HepG2 (cell line): ENCODE measurements around the gene LUC7L2. TPM values are rescaled to one million over a fixed set of nuclear protein-coding genes. Genes with fewer than 3 reads are reported as not detected.
"Not testable (repeated sequence)": the region's sequence is repeated elsewhere in the genome, so short reads cannot be mapped to it uniquely, and the experiment has no call there.

Experiments
- ATAC-seq: fragments of 200-7000 bp; cut with Tn5 transposase; 3 replicates; pipeline ENCODE4 v1.9.1; 2020; ENCODE audit warnings: mild to moderate bottlenecking, moderate library complexity
- BruUV-seq: library from RNA; stranded (reverse); fragments of 400-500 nt; replicated peaks from 2 replicates; lab custom pipeline; 2021; lab: Mats Ljungman, UMichigan
- CTCF ChIA-PET: fragments of 300-600 bp; formaldehyde crosslinking; extraction: SDS; loops from one replicate; lab custom pipeline; 2021; ENCODE audit warnings: low total read pairs, inconsistent platforms, low intra/inter-chr PET ratio; lab: Yijun Ruan, JAX
- POLR2A ChIA-PET: fragments of 350-600 bp; sonication (Branson Sonifier 250); formaldehyde crosslinking; loops from one replicate; lab custom pipeline; 2020; ENCODE audit warnings: antibody characterized with exemption, inconsistent platforms; lab: Yijun Ruan, JAX
- DNase-seq: peaks from one replicate; pipeline ENCODE4 v3.0.0-alpha.2; 2015; ENCODE audit warnings: low spot score
- FAIRE-seq: peaks from 3 replicates; lab custom pipeline; 2011; peaks lifted over from hg19 to GRCh38; lab: Jason Lieb, UNC
- H2AFZ ChIP-seq: one replicate; pipeline ENCODE4 v1.6.1; 2011; ENCODE audit warnings: low read length, inconsistent platforms
- H3K27ac ChIP-seq: fragments of 300-600 bp; 3 replicates; pipeline ENCODE4 v1.8.0; 2011; ENCODE audit warnings: mixed run types, mild to moderate bottlenecking, mixed read lengths, low read length, inconsistent platforms; ENCODE audit not compliant: insufficient read depth; ENCODE audit errors: extremely low read length
- H3K27me3 ChIP-seq, 2 experiments: fragments of 200-600 bp in 1 of 2; 2 replicates in 1 of 2; 3 replicates in 1 of 2; pipeline versions ENCODE4 v1.6.0 to v1.8.0; 2011; ENCODE audit warnings: low read length in 2 of 2, mild to moderate bottlenecking in 2 of 2, moderate library complexity in 2 of 2, inconsistent platforms in 1 of 2; ENCODE audit not compliant: insufficient read depth in 2 of 2, control insufficient read depth in 1 of 2
- H3K36me3 ChIP-seq, 2 experiments: fragments of 200-600 bp in 1 of 2; replicated peaks in 1 of 2; 2 replicates in 1 of 2; 3 replicates in 1 of 2; pipeline versions ENCODE4 v1.5.1 to v1.8.0; 2011; ENCODE audit warnings: low read length in 2 of 2, inconsistent platforms in 1 of 2; ENCODE audit not compliant: insufficient read depth in 2 of 2, control insufficient read depth in 1 of 2
- H3K4me1 ChIP-seq: 2 replicates; pipeline ENCODE4 v1.5.1; 2012; ENCODE audit warnings: low read length, inconsistent platforms; ENCODE audit not compliant: insufficient read depth
- H3K4me2 ChIP-seq: 2 replicates; pipeline ENCODE4 v1.6.0; 2011; ENCODE audit warnings: low read depth, low read length, inconsistent platforms
- H3K4me3 ChIP-seq, 3 experiments: fragments of 200-600 bp in 1 of 3; sonication (generic), shearing (Covaris generic) in 1 of 3; replicated peaks in 1 of 3; 2 replicates each; pipeline ENCODE4 v1.5.1; 2011 to 2016; ENCODE audit warnings: low read length in 3 of 3, inconsistent platforms in 2 of 3, low read depth in 2 of 3, mild to moderate bottlenecking in 2 of 3, control low read depth in 1 of 3, mixed read lengths in 1 of 3; ENCODE audit not compliant: insufficient read depth in 1 of 3
- H3K79me2 ChIP-seq: one replicate; pipeline ENCODE4 v1.6.1; 2011; ENCODE audit warnings: low read length, inconsistent platforms; ENCODE audit not compliant: insufficient read depth
- H3K9ac ChIP-seq: 2 replicates; pipeline ENCODE4 v1.6.0; 2011; ENCODE audit warnings: mild to moderate bottlenecking, low read depth, low read length, inconsistent platforms; ENCODE audit not compliant: insufficient read depth
- H3K9me3 ChIP-seq: 2 replicates; pipeline ENCODE4 v1.5.1; 2012; ENCODE audit warnings: mild to moderate bottlenecking, low read length
- H4K20me1 ChIP-seq: 2 replicates; pipeline ENCODE4 v1.6.0; 2011; ENCODE audit warnings: inconsistent platforms, mild to moderate bottlenecking, low read length, moderate library complexity; ENCODE audit not compliant: insufficient read depth
- CEBPB ChIP-seq: IDR thresholded peaks from 2 replicates; pipeline ENCODE4 v1.6.1; 2011; ENCODE audit warnings: low read depth, low read length, improper control_type of control experiment, borderline replicate concordance
- GABPB1 ChIP-seq: IDR thresholded peaks from 2 replicates; pipeline ENCODE4 v1.6.1; 2016; ENCODE audit warnings: mild to moderate bottlenecking, missing genetic modification reagents, moderate library complexity, missing compliant biosample characterization
- SIX1 ChIP-seq: sonication (generic); formaldehyde crosslinking; IDR thresholded peaks from 2 replicates; pipeline ENCODE4 v1.4.0; 2020; ENCODE audit warnings: missing genetic modification reagents, borderline replicate concordance
- ZIK1 ChIP-seq: sonication (generic); formaldehyde crosslinking; IDR thresholded peaks from 2 replicates; pipeline ENCODE4 v1.5.0; 2020; ENCODE audit warnings: mild to moderate bottlenecking, low read depth, missing genetic modification reagents, borderline replicate concordance
- ZNF101 ChIP-seq: sonication (generic); formaldehyde crosslinking; IDR thresholded peaks from 2 replicates; pipeline ENCODE4 v1.4.0; 2020; ENCODE audit warnings: mild to moderate bottlenecking, low read depth, missing genetic modification reagents, borderline replicate concordance
- ZNF317 ChIP-seq: sonication (generic); formaldehyde crosslinking; IDR thresholded peaks from 2 replicates; pipeline ENCODE4 v1.5.0; 2020; ENCODE audit warnings: mild to moderate bottlenecking, missing genetic modification reagents
- WGBS: methylation state at CpG from one replicate; pipeline ENCODE4 v1.1.6; 2017; ENCODE audit warnings: low lambda C conversion rate; 5-methylcytosine and 5-hydroxymethylcytosine counted together
- in situ Hi-C: cut with HindIII; loops from 2 replicates; pipeline ENCODE4 v1.10.0; 2017; ENCODE audit warnings: low pct_unique_long_range_greater_than_20kb; ENCODE audit not compliant: extremely low pct_ligation_motif_present
- intact Hi-C: fragments of 100-400 bp; cut with micrococcal nuclease; formaldehyde crosslinking; loops from one replicate; pipeline ENCODE4 v1.10.0; 2022; ENCODE audit not compliant: unreplicated experiment
- polyA plus RNA-seq, 8 experiments: library from polyadenylated mRNA; depleted of rRNA in 3 of 8; stranded (reverse) in 7 of 8; unstranded in 1 of 8; fragments of >200 nt; fragmentation: Illumina TruSeq in 4 of 8; extraction: Trizol in 4 of 8; gene quantifications; 2 replicates each; pipeline versions ENCODE4 v1.2.1 to v1.2.3, GENCODE V29; 2011 to 2016; ENCODE audit warnings: low read depth in 4 of 8, missing spikeins in 1 of 8, mixed read lengths in 1 of 8; ENCODE audit not compliant: insufficient read depth in 1 of 8
- total RNA-seq, 5 experiments: library from RNA; depleted of rRNA; stranded (reverse); fragments of >200 nt; fragmentation: Illumina TruSeq; extraction: Trizol; gene quantifications; 2 replicates each; pipeline ENCODE4 v1.2.3, GENCODE V29; 2016; ENCODE audit warnings: low read depth in 1 of 5
- TF ChIP-seq, protein P1 (sequence below): sonication (generic); formaldehyde crosslinking; IDR thresholded peaks from 2 replicates; pipeline ENCODE4 v1.5.1; 2020; ENCODE audit warnings: missing genetic modification reagents, mild to moderate bottlenecking, borderline replicate concordance

LUC7L2 gene
- total and polyA plus RNA-seq, 2 of the 13 experiments (the other 11 are each of a cell fraction or from before 2014, with no cell fraction given): 17.9 to 50.7 TPM

GRCh38 chr7:139355320-139355719 lies 4.4 kb upstream of the LUC7L2 start:
- peaks cover 6% of the 10 kb centered on the region for H3K4me1 ChIP-seq
- CTCF ChIA-PET: no interaction called here

DNA sequence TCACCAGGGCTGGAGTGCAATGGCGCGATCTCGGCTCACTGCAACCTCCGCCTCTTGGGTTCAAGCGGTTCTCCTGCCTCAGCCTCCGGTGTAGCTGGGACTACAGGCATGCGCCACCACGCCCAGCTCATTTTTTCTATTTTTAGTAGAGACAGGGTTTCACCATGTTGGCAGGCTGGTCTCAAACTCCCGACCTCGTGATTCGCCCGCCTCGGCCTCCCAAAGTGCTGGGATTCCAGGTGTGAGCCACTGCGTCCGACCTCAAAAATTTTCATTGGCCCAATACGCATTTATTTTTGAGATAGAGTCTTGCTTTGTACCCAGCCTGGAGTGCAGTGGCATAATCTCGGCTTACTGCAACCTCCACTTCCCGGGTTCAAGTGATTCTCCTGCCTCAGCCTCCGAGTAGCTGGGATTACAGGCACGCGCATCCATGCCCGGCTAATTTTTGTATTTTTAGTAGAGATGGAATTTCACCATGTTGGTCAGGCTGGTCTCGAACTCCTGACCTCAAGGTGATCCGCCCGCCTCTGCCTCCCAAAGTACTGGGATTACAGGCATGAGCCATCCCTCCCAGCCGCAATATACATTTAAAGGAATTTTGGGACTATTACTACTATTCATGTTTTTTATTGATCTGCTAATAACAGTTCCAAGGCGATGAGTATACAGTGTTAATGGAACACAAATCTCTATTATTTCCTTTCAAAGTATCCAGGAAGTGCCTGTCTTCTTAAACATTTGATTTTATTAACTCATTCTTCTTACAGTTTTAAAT lies 1.8 kb upstream of the LUC7L2 start:
- H3K9me3 ChIP-seq, BruUV-seq, in situ Hi-C loops, CTCF ChIA-PET, H3K27me3 ChIP-seq, FAIRE-seq, H2AFZ ChIP-seq, ATAC-seq, H3K36me3 ChIP-seq, DNase-seq: not testable (repeated sequence)
- 95% methylated on average over 27 of the region's 27 CpGs for WGBS
- Histone ChIP-seq H3K27ac (peak overlapping the region; percentile 99), H3K4me2 (peak overlapping the region; percentile 87), H3K79me2 (peaks cover 27% of the 10 kb centered on the region), H3K9ac (peak overlapping the region; percentile 98; the same call in 1 of the 2 replicates), H3K4me3 (peak overlapping the region; percentile 70 to 97 (median 86)), H3K4me1 (peaks cover 27% of the 10 kb centered on the region), H4K20me1 (peaks cover 15% of the 10 kb centered on the region; the same call in 1 of the 2 replicates)
- intact Hi-C loops: loop anchor here (2.0 kb wide), 1 partner anchor 37 kb away; no protein-coding TSS in a partner anchor
- POLR2A ChIA-PET: interaction anchor here (2.0 kb wide), 1 partner anchor 14 kb away, joined by 13 read pairs; no protein-coding TSS in a partner anchor
- peak; percentile 95 for TF ChIP-seq ZNF317 (CRISPR knock-in tag)
- 0 out of 2 replicates have a peak, but pooled peaks have one; percentile 12 for TF ChIP-seq GABPB1

More at GRCh38 chr7:139355320-139355719, 4.4 kb upstream of the LUC7L2 start:
- H3K27ac ChIP-seq: no peak overlapping the region
- no peak for FAIRE-seq
- no peak overlapping the region for H3K9ac ChIP-seq
- no peak for DNase-seq
- H3K4me2 ChIP-seq: no peak overlapping the region
- POLR2A ChIA-PET: no interaction called here
- peaks cover 2% of the 10 kb centered on the region for H3K79me2 ChIP-seq
- ATAC-seq: no peak
- H3K4me3 ChIP-seq: no peak overlapping the region
- no peak overlapping the region for H2AFZ ChIP-seq
- no peaks in the 10 kb centered on the region for H3K9me3 ChIP-seq
- 98% methylated on average over 1 of the region's 1 CpG for WGBS
- in situ Hi-C loops (no loop called here), intact Hi-C loops (no loop called here)
- no peaks in the 10 kb centered on the region; a peak in 1 of 5 replicates for H3K27me3 ChIP-seq
- no TSS peak for BruUV-seq
- H3K36me3 ChIP-seq: 0 out of 5 replicates have a peak, but pooled peaks cover 0 to 8% of the 10 kb centered on the region in 2 experiments
- TF ChIP-seq CEBPB (0 out of 2 replicates have a peak, but pooled peaks have one; percentile 5), SIX1 (CRISPR knock-in tag) (no peak), ZNF101 (CRISPR knock-in tag) (no peak), ZIK1 (CRISPR knock-in tag) (no peak)
- TF ChIP-seq, protein P1, sequence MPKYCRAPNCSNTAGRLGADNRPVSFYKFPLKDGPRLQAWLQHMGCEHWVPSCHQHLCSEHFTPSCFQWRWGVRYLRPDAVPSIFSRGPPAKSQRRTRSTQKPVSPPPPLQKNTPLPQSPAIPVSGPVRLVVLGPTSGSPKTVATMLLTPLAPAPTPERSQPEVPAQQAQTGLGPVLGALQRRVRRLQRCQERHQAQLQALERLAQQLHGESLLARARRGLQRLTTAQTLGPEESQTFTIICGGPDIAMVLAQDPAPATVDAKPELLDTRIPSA (CRISPR knock-in tag): no peak
- no peaks in the 10 kb centered on the region for H4K20me1 ChIP-seq
